Parietal lobe (tissue), 2 donors: Measurements from ENCODE around the gene RPL5. TPM values are rescaled to one million over a fixed set of nuclear protein-coding genes. Genes with fewer than 3 reads are reported as not detected.

ENCODE experiments used
- small RNA-seq: library from RNA; depleted of rRNA; stranded (forward); fragments of <200 nt; gene quantifications from one replicate; pipeline ENCODE3, GENCODE V24; 2014; ENCODE audit warnings: low replicate concordance
- total RNA-seq: library from RNA; depleted of rRNA; stranded (reverse); fragments of >200 nt; gene quantifications from one replicate; pipeline ENCODE4 v1.2.3, GENCODE V29; 2014

The RPL5 gene
- 1,092 TPM for total RNA-seq

GRCh38 chr1:92831762-92832536, at the start of gene RPL5:
TSS of gene RPL5 (plus strand) at chr1:92832040. CDS start at chr1:92832115, 75 bp downstream.

DNA sequence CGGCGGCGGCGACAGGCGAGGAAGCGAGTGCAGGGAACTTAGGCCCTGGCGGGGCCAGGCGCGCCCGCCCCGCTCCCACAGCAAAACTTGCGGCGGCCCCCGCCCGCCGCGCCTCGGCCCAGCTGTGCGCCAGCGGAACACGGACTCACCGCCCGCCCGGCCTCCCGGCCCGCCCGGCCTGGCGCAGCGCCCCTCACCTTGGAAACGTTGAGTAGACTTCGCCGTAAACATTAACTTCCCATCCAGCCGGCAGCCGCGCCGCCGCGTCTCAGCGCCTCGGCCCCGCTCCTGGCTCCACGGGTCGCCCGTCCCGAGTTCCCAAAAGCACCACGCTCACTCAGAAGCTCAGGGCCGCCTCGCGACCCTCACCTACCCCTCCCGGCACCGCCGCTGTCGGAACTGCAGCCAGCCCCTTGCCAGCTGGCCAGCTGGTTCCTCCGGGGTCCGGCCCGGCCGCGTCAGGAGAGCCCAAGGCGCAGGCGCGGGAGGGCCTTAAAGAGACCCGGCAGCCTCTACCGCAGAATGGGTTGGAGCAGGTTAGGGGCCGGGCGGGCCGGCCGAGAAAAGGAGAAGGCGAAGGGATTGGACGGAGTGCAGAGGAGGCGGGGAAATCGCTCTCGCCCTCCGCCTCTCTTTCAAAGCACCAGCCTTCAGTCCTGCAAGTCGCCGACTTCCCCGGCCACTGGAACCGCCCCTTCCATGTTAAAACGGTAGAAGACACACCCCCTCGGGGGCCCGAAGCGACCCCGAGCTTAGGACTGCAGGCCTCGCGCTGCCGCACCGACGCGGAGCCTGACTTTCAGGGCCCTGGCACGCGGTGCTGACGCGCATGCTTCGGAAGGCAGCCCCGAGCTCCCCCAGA, 47.0 kb upstream of the RPL5 start, which contains the start of gene EVI5:
TSS of gene EVI5 (minus strand) at position 470 of the 862 bp plus-strand sequence. CDS start 48,562 bp downstream, outside the sequence.

Small RNAs within 50 kb of the gene (small RNA-seq; reads per million reads assigned to genes)
- gene RF00432 = not detected
- 7.3 reads per million, percentile 89 among the genes with 10 or more reads in this experiment for gene SNORA66
- not detected for gene SNORD21

Other genes starting within 250 kb of the RPL5 start
- 54.8 TPM for gene EVI5, start 46.9 kb upstream of the RPL5 start, total RNA-seq
- 17.2 TPM for gene DIPK1A, start 129.4 kb downstream of the RPL5 start, total RNA-seq
- 133 TPM for gene MTF2, start 247.2 kb downstream of the RPL5 start, total RNA-seq